Inflammatory macrophage (primary cell): ENCODE data around the gene PISD.

ENCODE experiments used
- DNase-seq, 2 donors: peaks; one replicate each; pipeline ENCODE4 v3.0.0-alpha.2; 2020 to 2022

The PISD gene

GRCh38 chr22:31652911-31653684 is 8.9 kb downstream of the PISD start:
- no peak for DNase-seq

- no peak for DNase-seq
These were observed 9.9 kb downstream of the PISD start for GRCh38 chr22:31652088-31652487.

- no peak for DNase-seq
These were observed 10.4 kb downstream of the PISD start for GRCh38 chr22:31651664-31652063.

GRCh38 chr22:31650391-31650790 is 11.6 kb downstream of the PISD start:
- peak; percentile 22 to 49 for DNase-seq

- no peak for DNase-seq
These were observed 14.3 kb downstream of the PISD start for GRCh38 chr22:31647523-31648320.

- no peak for DNase-seq
These were observed 14.9 kb downstream of the PISD start for GRCh38 chr22:31647066-31647465.

- DNase-seq, result peak in 1 of 2 donors; percentile 62
These were observed 15.6 kb downstream of the PISD start for GRCh38 chr22:31646186-31647019.

- DNase-seq, result peak; percentile 34 to 60
These were observed 22.5 kb downstream of the PISD start for GRCh38 chr22:31639436-31640039.

- peak; percentile 91 to 92 for DNase-seq
These were observed 24.0 kb downstream of the PISD start for GRCh38 chr22:31637891-31638618.

- peak; percentile 82 to 85 for DNase-seq
These were observed 24.5 kb downstream of the PISD start for GRCh38 chr22:31637447-31637890.

GRCh38 chr22:31635638-31636306 is 26.2 kb downstream of the PISD start:
- no peak for DNase-seq

- no peak for DNase-seq
These were observed 30.6 kb downstream of the PISD start for GRCh38 chr22:31631436-31631835.

GRCh38 chr22:31630331-31631329 is 31.4 kb downstream of the PISD start:
- peak; percentile 90 to 95 for DNase-seq

- no peak for DNase-seq
These were observed 32.3 kb downstream of the PISD start for GRCh38 chr22:31629741-31630184.

- no peak for DNase-seq
These were observed 32.9 kb downstream of the PISD start for GRCh38 chr22:31628969-31629708.

- DNase-seq, result no peak
These were observed 33.7 kb downstream of the PISD start for GRCh38 chr22:31628362-31628761.

- no peak for DNase-seq
These were observed 34.7 kb downstream of the PISD start for GRCh38 chr22:31627223-31627731.

GRCh38 chr22:31626427-31627150 is 35.4 kb downstream of the PISD start:
- DNase-seq, result no peak
